SH-SY5Y (cell line): Measurements from ENCODE around the gene PIP5K1C.

Experiments
- GATA2 ChIP-seq: IDR thresholded peaks from 2 replicates; pipeline ENCODE4 v1.6.1; 2011; ENCODE audit warnings: mild to moderate bottlenecking, low read depth, low read length
- GATA3 ChIP-seq: IDR thresholded peaks from 2 replicates; pipeline ENCODE4 v1.6.1; 2011; ENCODE audit warnings: low read depth, mild to moderate bottlenecking, low read length, moderate library complexity

PIP5K1C gene

DNA sequence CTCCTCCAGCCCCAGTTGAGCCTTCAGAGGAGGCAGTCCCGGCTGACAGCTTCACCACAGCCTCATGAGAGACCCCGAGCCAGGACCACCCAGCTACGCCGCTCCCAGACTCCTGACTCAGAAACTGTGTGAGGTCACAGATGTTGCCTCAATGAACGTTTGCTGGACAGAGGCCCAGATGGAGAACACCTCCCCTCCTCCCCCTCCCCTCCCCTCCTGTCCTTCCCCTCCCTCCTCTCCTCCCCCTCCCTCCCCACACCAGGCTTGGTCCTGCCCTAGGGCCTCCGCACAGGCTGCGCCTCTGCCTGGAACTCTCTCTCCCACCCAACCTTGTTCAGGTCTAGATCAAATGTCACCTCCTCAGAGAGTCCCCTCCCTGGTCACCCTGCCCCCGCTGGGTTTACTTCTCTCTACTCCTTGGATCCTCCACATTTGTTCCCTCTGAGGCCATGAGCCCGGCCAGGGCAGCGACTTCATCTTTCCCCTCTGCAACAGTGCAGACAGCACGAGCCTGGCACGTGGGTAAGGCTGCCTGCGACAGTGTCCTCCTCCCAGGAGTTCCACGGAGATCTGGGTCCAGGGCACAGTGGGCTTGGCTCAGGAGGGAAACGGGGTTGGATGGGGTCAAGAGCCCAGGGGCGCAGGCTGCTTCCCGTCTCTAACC lies 17.4 kb downstream of the PIP5K1C start:
- no peak for TF ChIP-seq GATA2
- no peak for TF ChIP-seq GATA3

DNA sequence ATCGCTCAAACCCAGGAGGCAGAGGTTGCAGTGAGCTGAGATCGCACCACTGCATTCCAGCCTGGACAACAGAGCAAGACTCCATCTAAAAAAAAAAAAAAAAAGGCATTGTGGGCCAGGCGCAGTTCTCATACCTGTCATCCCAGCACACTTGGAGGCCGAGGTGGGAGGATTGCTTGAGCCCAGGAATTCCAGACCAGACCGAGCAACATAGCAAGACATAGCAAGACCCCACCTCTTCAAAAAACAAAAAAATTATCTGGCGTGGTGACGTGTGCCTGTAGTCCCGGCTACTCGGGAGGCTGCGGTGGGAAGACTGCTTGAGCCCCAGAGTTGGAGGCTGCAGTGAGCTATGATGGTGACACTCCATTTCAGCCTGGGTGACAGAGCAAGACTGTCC lies 18.0 kb downstream of the PIP5K1C start:
- TF ChIP-seq GATA2 (no peak), GATA3 (no peak)

DNA sequence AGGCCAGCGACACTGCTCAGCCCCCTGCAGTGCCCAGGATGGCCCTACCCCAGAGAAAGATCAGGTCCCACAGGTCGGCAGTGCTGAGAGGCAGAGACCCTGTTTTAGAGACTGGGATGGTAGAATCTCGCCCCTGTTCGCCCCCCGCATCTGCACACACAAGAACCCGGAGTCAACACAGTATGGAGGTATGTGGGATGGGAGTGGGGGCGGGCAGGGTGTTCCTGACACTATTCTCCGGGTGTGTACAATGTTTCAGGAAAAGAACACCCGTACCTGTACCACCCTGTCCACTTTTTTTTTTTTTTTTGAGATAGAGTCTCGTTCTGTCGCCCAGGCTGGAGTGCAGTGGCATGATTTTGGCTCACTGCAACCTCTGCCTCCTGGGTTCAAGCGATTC lies 19.3 kb downstream of the PIP5K1C start:
- TF ChIP-seq GATA2 (no peak), GATA3 (no peak)

DNA sequence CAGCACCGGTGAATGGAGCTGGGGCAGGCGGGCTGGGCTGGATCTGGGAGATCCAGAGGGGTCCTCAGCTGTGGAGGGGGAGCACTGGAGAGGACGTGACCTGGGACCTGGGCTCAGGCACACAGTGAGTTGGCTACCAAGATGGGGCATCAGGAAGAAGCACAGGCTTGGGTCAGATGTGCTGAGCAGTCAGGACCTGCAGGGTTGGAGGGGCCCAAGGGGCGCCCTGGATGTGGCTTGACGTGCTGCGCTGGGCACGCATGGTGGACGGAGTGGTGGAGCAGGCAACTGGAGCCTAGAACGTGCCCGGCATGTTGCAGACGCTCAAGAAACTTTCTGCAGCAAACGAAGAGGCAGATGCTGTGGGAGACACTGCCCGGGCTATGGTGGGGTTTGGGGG lies 20.7 kb downstream of the PIP5K1C start:
- TF ChIP-seq GATA3: no peak

DNA sequence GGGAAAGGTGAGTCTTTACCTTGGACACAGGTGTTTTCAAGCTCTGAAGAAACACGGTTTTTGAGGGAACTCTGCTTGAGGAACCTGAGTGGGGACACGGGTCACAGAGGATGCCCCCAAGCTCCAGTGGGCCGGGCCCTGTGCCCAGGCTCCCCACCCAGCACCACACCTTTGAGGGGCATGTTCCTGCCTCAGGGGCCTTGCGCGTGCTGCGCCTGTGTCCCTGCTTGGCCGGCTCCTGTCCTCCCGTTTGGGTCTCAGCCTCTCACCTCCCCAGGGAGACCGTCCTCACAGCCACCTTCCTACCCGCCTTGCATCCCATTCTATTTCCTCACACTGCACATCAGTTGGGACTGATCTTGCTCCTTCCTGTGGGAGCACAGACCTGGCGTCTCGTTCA lies 21.1 kb downstream of the PIP5K1C start:
- TF ChIP-seq GATA3 (no peak), GATA2 (no peak)

DNA sequence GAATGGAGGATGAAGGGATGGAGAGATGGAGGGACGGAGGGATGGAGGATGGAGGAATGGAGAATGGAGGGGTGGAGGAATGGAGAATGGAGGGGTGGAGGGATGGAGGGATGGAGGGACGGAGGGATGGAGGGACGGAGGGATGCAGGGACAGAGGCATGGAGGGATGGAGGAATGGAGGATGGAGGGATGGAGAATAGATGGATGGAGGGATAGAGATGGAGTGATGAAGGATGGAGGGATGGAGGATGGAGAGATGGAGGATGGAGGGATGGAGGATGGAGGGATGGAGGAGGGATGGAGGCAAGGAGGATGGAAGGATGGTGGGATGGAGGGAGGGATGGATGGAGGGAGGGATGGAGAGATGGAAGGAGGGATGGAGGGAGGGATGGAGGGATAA lies 22.1 kb downstream of the PIP5K1C start:
- TF ChIP-seq GATA2 (no peak), GATA3 (no peak)

DNA sequence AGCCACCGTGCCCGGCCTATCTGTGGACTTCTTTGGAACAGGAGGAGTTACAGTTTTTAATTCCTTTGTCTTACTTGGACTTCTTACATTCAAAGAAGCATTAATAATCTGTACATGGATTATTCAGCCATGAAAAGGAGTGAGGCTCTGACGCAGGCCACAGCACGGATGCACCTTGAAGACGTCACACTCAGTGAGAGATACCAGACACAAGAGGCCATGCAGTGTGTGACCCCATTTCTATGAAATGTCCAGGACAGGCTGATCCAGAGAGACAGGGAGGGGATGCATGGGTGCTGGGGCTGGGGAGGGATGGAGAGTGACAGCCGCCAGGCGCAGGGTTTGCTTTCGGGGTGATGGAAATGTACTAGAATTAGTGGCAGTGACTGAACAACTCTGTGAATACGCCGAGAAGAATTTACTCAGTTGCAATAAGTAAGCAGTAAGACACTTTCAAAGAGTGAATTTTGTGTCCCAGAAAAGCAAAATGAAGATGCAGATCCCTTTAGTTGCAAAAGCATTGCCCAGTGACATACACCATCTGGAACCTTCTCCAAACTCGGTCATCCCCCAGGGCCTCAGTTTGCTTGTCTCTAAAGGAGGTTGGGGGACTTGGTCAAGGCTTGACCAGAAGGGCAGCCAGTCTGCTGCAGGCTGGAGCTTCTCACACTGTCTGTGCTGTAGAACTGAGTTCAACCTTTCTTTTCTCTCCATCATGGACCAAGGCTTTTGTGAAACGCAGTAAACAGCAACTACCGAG lies 25.3 kb downstream of the PIP5K1C start:
- TF ChIP-seq GATA3 (no peak), GATA2 (no peak)

DNA sequence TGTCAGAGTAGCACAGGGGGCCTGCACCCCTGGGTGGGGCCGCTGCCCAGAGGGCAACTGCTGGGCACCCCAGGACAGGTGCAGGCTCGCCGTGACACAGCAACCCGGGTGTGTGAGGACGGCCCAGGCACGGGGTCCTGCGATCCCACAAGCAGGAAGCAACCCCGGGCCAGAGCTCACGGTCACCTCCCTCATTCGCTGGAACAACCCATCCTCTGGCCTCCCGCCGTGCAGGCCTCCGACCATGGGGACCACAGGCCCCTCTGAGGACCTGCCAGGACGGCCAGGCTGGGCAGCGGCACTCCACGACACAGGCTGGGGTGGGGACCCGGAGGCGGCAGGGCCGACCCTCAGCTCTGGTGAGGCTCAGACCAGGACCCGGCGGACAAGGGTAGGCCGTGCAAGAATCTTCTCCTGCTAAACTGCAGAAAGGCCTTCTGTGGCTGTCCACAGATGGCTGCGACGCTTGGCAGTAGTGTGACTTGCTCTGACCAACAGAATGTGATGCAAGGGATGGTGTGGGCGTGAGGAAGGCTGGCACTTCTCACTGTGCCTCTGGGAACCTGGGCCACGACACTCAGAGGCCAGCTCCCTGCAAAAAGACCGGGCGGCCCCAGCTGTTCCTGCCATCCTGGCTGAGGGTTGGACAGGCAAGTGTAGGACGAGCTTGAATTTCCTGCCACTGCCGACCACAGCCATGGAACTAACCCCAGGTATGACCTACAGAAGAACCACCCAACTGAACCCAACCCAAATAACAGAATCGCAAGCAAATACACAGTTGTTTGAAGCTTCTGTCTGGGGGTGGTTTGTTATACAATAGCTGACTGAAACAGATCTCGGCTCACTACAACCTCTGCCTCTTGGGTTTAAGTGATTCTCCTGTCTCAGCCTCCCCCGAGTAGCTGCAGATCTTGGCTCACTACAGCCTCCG lies 26.5 kb downstream of the PIP5K1C start:
- TF ChIP-seq GATA3 (no peak), GATA2 (no peak)

DNA sequence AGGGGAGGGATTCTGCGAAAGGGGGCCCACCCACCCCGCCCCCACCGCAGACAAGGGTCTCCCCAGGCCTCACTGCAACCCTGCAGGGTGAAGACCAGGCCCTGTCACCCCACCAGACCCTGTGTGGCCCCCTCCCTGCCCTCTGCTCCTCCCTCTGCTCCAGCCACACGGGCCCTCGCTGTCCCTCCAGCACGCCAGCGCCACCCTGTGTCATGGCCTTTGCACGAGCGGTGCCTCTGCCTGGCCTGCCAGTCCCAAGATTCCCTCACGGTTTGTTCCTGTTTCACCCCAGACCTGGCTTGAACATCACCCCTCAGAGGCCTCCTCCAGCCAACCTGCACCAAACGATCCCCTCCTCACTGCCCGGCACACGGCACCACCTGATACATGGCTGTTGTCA lies 27.3 kb downstream of the PIP5K1C start:
- TF ChIP-seq GATA2 (no peak), GATA3 (no peak)

DNA sequence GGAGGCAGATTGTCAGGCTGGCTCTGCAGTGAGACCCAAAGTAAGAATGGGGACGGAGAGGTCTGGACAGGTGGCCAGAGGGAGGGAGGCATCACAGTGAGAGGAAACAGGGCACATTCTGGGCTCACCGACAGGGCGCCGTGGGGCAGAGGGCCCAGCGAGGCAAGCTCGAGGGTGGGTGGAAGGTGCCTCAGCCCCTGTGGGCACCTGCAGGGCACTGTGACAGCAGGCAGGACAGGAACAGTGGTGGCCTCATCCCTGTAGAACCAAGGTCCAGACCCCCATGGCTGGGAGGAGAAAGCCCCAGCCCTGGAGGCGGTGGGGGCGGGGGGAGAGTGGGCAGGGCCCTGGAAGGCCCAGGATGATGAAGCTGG lies 27.7 kb downstream of the PIP5K1C start:
- TF ChIP-seq GATA3: no peak
- no peak for TF ChIP-seq GATA2

DNA sequence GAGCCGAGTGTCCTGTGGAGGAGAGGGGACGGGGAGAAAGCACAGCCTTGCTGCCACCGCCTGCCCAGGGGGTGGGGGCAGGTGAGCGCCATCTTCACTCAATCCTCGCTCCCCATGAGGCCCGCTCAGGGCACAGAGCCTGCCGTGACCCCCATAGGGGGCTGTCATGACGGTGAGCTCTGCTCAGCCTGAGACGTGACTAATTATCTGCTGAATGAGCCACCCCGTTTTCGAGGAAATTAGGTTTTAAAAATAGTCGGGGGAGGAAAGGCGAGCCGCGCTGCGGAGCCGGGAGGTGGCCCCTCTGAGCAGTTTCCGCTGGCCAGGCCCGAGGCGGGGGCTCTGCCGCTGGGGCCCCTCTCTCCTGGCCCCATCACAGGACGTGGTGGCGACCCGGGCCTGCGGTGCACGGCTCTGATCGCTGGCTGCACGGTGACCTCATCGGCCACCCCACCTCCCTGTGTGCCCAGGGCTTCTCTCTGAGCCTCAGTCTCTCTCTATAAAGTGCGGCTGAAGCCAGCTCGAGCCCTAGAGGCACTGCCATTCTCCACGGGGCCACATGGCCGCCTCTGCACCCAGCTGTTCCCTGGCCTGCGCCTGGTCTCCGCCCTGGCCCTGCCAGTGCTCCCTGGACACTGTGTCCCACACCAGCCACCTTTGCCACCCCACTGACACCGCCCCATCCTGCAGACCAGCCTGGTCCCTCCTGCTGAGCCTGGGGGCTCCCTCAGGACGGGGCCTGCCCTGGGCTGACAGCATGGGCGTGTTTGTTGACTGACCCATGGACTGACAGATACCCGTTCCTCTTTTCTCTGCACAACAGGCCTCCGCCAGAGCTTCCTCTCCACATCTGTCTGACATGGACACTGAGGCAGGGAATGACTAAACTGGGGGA lies 28.3 kb downstream of the PIP5K1C start:
- TF ChIP-seq GATA2 (no peak), GATA3 (no peak)

DNA sequence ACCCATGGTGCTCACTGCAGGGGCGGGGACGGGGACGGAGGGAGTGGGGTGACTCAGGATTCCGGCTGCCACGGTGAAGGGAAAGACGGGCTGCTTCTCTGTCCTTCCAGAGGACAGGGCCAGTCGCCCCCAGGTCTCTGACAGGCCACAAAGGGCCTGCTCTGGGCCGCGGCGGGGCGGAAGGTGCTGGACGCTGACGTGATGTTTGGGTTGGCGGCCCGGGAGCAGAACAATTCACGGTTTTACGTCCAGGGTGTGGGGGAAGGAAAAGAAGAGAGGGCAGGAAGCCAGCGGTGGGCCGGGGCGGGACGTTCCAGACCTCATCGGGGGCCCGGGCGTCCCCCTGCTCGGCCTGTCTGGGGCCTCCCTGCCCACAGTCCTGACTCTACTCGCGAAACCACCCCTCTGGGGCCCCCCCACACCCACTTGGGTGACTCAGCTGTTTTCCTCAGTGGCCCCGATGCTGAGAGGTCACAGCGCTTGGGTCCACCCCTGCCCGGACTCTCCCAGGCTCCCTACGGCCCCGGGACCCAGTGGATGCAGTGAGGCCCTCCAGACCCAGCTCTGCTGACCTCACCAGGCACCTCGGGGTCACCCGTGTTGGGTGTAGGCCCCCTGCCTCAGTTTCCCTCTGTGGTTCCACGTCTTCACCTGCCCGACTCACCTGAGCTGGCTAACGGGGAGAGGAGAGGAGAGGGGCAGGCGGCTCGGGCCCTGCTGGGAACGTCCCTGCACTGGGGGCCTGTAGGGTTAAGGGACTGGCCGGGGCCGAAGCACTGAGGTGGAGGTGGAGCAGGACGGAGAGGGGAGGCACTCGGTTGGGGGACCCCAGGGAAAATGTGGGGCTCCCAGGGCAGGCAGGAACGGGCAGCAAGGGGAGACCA lies 29.2 kb downstream of the PIP5K1C start:
- TF ChIP-seq GATA3 (no peak), GATA2 (no peak)

DNA sequence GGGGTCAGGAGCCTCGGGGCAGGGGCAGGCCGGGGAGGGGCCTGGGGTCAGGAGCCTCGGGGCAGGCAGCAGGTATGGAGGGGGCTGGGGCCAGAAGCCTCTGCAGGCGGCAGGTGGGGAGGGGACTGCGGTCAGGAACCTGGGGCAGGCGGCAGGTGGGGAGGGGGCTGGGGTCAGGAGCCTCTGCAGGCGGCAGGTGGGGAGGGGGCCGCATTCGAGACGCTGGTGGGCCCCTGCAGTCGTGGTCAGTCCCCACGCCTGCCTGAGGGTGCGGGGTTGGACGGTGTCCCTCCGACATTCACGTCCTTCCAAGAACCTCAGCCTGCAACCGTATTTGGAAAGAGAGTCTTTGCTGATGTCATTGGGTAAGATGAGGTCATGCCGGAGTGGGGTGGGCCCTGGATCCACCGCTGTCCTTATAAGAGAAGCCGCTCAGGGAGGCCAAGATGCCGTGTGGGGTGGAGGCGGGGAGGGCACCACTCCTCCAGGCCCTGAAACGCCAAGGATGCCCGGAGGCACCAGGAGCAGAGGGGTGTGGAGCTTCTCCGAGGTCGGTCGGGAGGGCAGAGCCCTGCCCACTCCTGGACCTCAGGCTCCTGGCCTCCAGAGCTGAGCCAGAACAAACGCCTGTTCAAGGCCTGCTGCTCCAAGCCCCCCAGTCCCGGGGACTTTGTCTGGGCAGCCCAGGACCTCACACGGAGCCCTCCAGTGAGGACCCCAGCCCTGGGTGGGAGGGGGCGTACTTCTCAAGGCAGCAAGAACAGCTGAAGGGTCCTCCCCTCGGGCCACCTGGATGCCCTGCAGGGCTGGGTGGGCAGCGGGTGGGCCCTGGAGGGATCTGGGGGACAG lies 30.1 kb downstream of the PIP5K1C start:
- TF ChIP-seq GATA2 (no peak), GATA3 (no peak)
